GM19372 (cell line): ENCODE results near the gene BEND7.
"Not testable (repeated sequence)": the region's sequence is repeated elsewhere in the genome, so short reads cannot be mapped to it uniquely, and the experiment has no call there.

Experiments used
- ATAC-seq: cut with Tn5 transposase; IDR thresholded peaks from one replicate; pipeline ENCODE4 v1.9.1; 2021; ENCODE audit warnings: mild to moderate bottlenecking, low read depth, moderate library complexity; ENCODE audit not compliant: unreplicated experiment

The BEND7 gene

DNA sequence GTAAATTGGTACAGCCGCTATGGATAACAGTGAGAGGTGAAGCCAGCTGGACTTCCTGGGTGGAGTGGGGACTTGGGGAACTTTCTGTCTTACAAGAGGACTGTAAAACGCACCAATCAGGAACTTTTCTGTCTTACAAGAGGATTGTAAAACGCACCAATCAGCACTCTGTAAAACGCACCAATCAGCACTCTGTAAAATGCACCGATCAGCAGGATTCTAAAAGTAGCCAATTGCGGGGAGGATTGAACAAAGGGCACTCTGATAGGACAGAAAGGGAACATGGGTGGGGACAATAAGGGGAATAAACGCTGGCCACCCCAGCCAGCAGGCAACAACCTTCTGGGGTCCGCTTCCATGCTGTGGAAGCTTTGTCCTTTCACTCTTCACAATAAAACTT is 100.9 kb downstream of the BEND7 start:
- ATAC-seq = not testable (repeated sequence)

- ATAC-seq = no peak
These were observed 103.4 kb downstream of the BEND7 start for GRCh38 chr10:13425397-13425796.

DNA sequence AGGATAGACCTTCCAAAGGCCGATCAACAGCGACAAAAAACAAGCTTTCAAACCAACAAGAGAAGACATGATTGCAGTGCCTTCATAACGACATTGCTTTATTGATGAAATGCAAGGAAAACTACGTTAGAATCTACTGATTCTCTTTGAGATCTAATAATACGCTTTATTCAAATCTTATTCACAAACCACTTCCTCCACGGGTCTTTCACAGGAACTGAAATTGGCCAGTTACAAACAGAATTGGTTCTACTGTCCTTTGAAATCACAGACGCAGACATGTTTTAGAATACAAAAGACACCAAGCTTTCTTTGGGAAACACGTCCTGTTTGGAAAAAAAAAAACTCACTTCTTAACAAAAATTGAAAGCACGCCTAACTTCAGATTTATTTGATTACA is 106.0 kb downstream of the BEND7 start:
- no peak for ATAC-seq

GRCh38 chr10:13421382-13421917 is 107.4 kb downstream of the BEND7 start:
- no peak for ATAC-seq

GRCh38 chr10:13420532-13421307 is 108.1 kb downstream of the BEND7 start:
- ATAC-seq = no peak

- ATAC-seq = no peak
These were observed 111.2 kb downstream of the BEND7 start for GRCh38 chr10:13417459-13418126.

- ATAC-seq = no peak
These were observed 112.1 kb downstream of the BEND7 start for GRCh38 chr10:13416760-13417159.

DNA sequence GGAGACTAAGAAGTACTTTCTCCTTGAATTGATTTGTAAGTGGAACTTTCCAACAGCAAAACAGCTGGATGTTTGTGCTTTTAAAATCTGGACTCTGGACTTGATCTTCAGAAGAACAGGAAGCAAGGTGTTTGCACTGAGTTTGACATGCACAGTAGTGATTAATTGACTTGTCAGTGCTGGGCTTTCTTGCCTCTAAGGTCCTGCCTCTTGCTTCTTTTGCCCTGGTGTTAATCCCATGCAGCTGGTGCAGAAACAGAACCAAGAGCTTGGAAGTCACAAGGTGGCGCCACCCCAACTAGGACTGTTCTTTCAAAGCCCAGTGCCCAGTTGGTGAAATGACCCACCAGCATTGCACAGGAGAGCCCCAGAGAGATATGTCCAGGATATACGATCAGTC is 114.0 kb downstream of the BEND7 start:
- no peak for ATAC-seq

DNA sequence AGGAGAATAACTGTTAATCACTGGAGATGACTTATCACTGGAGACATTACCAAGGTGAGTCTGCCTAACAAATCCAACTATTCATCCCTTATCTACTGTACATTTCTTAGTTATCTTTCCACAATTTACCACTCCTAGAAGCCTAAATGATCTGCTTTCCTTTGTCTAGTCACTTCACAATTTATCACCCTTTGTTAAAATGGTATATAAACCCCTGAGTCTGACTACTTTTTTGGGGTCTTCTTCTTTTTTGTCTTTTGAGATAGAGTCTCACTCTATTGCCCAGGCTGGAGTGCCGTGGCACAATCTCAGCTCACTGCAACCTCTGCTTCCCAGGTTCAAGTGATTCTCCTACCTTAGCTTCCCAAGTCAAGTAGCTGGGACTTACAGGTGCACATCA is 114.7 kb downstream of the BEND7 start:
- no peak for ATAC-seq

- no peak for ATAC-seq
These were observed 115.9 kb downstream of the BEND7 start for GRCh38 chr10:13412894-13413293.

DNA sequence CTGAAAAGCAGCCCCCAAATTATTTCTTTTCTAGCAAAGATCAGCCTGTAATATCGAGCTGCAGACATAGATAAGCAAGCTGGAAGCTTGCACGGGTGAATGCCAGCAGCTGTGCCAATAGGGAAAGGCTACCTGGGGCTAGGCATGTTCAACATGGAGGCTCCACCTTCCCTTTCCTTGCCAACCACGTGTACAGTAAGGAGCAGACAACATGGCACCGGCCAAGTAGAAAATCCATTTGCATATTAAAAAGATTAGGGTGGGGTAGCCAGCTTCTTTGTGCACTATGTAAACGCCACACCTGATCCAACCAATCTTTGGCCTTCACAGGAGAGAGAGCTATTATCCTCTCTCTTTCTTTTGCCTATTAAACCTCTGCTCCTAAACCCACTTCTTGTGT is 124.0 kb downstream of the BEND7 start:
- ATAC-seq = no peak

DNA sequence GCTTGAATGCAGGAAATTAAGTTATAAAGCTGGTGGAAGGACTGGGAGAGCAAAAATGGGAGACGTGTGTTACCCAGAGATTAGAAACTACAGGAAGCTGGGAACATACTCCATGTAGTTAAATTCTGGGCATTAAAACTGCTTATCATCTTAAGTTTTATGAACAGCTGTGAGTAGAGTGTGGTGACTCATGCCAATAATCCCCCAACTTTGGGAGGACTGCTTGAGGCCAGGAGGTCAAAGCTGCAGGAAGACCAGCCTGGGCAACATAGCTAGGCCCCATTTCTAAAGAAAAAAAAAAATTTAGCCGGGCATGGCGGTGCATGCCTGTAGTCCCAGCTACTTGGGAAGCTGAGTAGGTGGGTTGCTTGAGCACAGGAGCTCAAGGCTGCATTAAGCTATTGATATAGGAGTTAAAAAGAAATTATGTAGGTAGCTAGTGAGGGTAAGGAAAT is 124.5 kb downstream of the BEND7 start:
- ATAC-seq = no peak

DNA sequence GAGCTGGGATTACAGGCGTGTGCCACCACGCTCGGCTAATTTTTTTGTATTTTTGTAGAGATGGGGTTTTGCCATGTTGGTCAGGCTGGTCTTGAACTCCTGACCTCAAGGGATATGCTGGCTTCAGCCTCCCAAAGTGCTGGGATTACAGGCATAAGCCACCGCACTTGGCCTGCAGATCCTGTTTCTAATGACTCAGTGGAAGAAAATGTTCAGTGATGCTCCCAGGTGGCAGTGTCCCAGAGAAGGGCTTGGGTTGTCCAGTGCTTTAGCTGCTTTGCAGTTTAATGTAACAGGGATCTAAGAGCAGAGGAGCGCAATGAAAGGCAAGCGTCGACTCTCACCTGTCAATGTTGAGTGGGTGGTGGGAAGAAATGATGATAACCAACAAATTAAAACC is 125.4 kb downstream of the BEND7 start:
- ATAC-seq = not testable (repeated sequence)

GRCh38 chr10:13402021-13402420 is 126.8 kb downstream of the BEND7 start:
- ATAC-seq = no peak

- ATAC-seq = no peak
These were observed 127.7 kb downstream of the BEND7 start for GRCh38 chr10:13401142-13401541.

GRCh38 chr10:13400196-13400965 is 128.4 kb downstream of the BEND7 start:
- ATAC-seq = no peak

GRCh38 chr10:13399752-13400151 is 129.1 kb downstream of the BEND7 start:
- no peak for ATAC-seq

- ATAC-seq = no peak
These were observed 129.6 kb downstream of the BEND7 start for GRCh38 chr10:13399236-13399635.

- no peak for ATAC-seq
These were observed 131.8 kb downstream of the BEND7 start for GRCh38 chr10:13397052-13397451.

DNA sequence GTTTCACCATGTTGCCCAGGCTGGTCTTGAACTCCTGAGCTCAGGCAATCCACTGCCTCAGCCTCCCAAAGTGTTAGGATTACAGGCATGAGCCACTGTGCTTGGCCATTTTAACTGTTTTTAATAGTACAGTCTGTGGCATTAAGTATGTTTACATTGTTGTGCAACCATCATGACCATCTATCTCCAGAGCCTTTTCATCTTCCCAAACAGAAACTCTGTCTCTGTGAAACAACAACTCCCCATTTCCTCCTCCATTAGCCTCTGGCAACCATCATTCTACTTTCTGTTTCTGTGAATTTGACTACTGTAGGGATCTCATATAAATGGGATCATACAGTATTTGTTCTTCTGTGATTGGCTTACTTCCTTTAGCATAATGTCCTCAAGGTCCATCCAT is 132.4 kb downstream of the BEND7 start:
- ATAC-seq = no peak

GRCh38 chr10:13395540-13395939 is 133.3 kb downstream of the BEND7 start:
- ATAC-seq = no peak
